ENCODE data around the gene PGF.

The PGF gene

DNA sequence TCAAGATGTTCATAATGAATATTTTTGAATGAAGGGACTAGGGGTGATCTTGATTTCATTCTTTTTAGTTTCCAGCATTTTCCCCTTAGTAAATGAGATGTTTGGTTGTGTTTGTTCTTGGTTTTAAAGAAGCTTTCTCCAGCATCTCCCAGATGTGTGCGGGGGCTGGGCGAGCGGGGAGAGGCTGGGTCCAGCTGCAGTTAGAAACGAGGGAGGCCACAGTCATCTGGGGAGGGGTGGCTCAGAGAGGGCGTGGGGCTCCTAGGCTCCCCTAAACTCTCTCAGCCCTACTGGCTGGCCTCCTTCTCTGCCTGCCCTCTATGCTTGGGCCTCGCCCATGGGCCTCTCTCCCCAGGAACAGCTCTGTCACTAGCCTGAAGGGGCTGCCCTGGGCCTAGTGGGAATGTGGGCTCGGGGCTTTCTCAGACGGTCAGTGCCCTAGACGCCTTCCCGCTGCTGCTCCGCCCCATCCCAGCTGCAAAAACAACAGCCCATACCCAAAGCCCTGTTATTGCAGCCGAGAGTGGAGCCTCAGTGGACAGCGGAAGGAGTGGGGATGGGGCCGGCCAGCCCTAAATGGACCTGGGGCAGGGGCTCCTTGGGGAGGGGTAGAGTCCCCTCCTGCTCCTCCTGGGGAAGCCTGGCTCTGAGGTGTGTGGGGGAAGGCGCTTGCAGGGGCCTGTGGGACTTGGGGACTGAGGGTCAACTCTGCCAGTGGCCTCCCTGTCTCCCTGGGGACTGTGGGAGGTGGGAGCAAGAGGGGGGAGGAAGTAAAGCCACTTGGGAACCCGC is 29.0 kb upstream of the PGF start:
- H3K4me2 ChIP-seq (ENCODE audit: low read length): no peak overlapping the region
- peaks cover 64% of the 10 kb centered on the region for H3K4me1 ChIP-seq (ENCODE audit: control insufficient read depth, insufficient read depth, low read length)
- no peak overlapping the region for H3K9ac ChIP-seq (ENCODE audit: low read depth, low read length)
- H3K4me3 ChIP-seq (ENCODE audit: low read length): no peak overlapping the region
- H3K27me3 ChIP-seq (ENCODE audit: control insufficient read depth, insufficient read depth, low read length): no peaks in the 10 kb centered on the region
- H3K9me3 ChIP-seq (replicated peaks; ENCODE audit: low read length): no peaks in the 10 kb centered on the region
- no peaks in the 10 kb centered on the region for H3K36me3 ChIP-seq (ENCODE audit: insufficient read depth, low read length)

DNA sequence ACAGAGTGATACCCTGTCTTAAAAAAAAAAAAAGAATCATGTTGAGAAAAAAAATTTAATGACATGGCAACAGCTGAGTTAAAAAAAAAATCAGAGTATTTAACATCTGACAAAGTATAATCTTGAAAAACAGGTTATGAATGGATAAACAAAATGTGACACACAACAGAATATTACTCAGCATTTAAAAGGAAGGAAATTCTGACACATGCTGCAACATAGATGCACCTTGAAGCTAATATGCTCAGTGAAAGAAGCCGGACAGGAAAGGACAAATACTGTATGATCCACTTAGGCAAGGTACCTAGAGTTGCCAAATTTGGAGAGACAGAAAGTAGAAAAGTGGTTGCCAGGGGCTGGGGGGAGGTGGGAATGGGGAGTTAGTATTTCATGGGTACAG is 27.9 kb upstream of the PGF start:
- H3K4me3 ChIP-seq (ENCODE audit: low read length): no peak overlapping the region
- H3K9ac ChIP-seq (ENCODE audit: low read depth, low read length): no peak overlapping the region
- peaks cover 67% of the 10 kb centered on the region for H3K4me1 ChIP-seq (ENCODE audit: control insufficient read depth, insufficient read depth, low read length)
- H3K27me3 ChIP-seq (ENCODE audit: control insufficient read depth, insufficient read depth, low read length): no peaks in the 10 kb centered on the region
- no peak overlapping the region for H3K4me2 ChIP-seq (ENCODE audit: low read length)
- H3K36me3 ChIP-seq (ENCODE audit: insufficient read depth, low read length): no peaks in the 10 kb centered on the region
- H3K9me3 ChIP-seq (replicated peaks; ENCODE audit: low read length): no peaks in the 10 kb centered on the region

DNA sequence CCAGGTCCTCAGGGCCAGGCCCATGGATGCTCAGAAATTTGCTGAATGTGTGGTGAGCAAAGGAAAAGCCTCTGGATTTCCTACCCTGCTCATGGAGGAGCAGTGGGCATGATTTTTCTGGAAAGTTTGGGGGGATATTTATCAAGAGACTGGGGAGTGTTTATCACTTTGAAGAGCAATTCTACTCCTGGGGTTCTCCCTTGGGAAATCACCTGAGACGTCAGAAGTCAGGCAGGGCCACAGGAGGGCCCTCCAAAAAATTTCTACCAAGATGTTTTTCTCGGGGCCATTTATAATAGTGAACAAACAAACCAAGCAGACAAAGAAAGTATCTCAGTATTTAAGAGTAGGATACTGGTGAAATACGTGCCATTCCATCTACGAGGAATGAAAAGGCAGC is 27.3 kb upstream of the PGF start:
- Histone ChIP-seq H3K36me3 (ENCODE audit: insufficient read depth, low read length) (no peaks in the 10 kb centered on the region), H3K9ac (ENCODE audit: low read depth, low read length) (peak overlapping the region; percentile 70), H3K4me1 (ENCODE audit: control insufficient read depth, insufficient read depth, low read length) (peaks cover 68% of the 10 kb centered on the region), H3K9me3 (replicated peaks; ENCODE audit: low read length) (no peaks in the 10 kb centered on the region), H3K27me3 (ENCODE audit: control insufficient read depth, insufficient read depth, low read length) (no peaks in the 10 kb centered on the region), H3K4me3 (ENCODE audit: low read length) (no peak overlapping the region), H3K4me2 (ENCODE audit: low read length) (no peak overlapping the region)

DNA sequence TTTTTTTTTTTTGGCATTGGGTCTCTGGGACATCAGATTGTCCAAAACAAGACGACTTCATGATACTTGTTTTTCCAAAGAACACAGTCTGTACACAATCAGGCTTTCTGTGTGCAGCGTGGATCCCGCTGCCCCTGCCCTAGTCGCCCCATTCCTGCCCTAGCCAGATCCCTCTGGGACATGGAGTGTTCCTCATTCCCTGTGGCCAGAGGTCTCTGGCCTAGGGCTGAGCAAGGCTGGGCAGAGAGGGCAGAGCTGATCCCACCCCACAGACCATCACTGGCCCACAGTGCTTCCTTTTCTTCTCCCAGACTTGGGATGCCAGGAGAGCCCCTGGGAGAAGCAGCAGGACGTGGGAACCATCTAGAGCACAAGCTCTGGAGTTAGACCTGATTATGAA is 26.4 kb upstream of the PGF start:
- H3K36me3 ChIP-seq (ENCODE audit: insufficient read depth, low read length): no peaks in the 10 kb centered on the region
- H3K9me3 ChIP-seq (replicated peaks; ENCODE audit: low read length): no peaks in the 10 kb centered on the region
- H3K27me3 ChIP-seq (ENCODE audit: control insufficient read depth, insufficient read depth, low read length): no peaks in the 10 kb centered on the region
- peak overlapping the region; percentile 71 for H3K4me2 ChIP-seq (ENCODE audit: low read length)
- H3K9ac ChIP-seq (ENCODE audit: low read depth, low read length): peak overlapping the region; percentile 70
- H3K4me3 ChIP-seq (ENCODE audit: low read length): no peak overlapping the region
- H3K4me1 ChIP-seq (ENCODE audit: control insufficient read depth, insufficient read depth, low read length): peaks cover 66% of the 10 kb centered on the region

DNA sequence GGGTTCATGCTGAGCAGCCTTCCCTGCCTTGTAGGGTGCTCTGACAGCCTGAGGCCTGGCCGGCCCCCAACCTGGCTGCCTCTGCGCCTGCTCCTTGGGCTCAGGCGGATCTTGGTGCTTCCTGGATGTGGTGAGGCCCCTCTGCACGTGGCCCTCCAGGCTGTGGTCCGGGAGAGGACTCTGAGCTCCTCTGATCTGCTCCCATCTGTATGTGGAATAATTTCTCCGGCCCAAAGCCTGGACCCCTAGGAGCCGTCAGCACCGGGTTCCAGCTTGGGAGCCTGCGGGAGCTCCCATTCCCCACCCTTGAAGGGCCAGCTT is 26.0 kb upstream of the PGF start:
- H3K4me1 ChIP-seq (ENCODE audit: control insufficient read depth, insufficient read depth, low read length): peaks cover 66% of the 10 kb centered on the region
- H3K27me3 ChIP-seq (ENCODE audit: control insufficient read depth, insufficient read depth, low read length): no peaks in the 10 kb centered on the region
- no peaks in the 10 kb centered on the region for H3K9me3 ChIP-seq (replicated peaks; ENCODE audit: low read length)
- peak overlapping the region; percentile 70 for H3K9ac ChIP-seq (ENCODE audit: low read depth, low read length)
- peak overlapping the region; percentile 71 for H3K4me2 ChIP-seq (ENCODE audit: low read length)
- H3K4me3 ChIP-seq (ENCODE audit: low read length): peak overlapping the region; percentile 42
- H3K36me3 ChIP-seq (ENCODE audit: insufficient read depth, low read length): no peaks in the 10 kb centered on the region

DNA sequence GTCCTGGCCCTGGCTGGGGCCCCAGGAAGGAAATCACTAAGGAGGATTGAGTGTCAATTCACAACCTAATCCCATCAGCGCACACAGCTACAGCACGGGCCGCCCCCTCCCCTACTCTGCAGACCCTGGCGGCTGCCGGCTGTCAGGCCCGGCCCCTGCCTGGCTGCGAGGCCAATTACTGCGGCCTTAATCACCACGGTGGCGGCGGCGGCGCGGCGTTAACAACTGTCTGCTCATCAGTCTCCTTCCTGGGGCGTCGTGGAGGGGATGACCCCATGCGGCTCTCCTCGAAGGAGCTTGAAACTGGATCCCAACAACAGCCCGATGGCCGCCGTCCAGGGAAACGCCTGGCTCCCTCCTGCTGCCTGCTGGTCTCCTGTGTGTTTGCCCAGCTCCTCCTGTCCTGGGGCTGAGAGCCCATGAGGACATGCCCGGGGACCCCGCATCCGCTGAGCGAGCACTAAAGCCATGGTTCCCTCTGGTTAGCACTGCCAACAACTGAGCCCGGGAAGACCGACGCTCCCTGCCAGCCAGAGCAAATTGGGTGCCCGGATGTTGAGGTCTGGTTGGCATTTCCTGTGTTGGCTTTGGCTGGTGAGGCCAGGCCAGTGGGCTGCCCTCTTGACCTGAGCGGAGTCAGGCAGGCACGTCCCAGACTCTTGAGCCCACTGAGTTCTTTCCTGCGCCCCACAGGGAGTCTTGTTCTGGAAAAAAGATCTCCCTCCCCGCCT is 25.5 kb upstream of the PGF start:
- peak overlapping the region; percentile 71 for H3K4me2 ChIP-seq (ENCODE audit: low read length)
- no peaks in the 10 kb centered on the region for H3K27me3 ChIP-seq (ENCODE audit: control insufficient read depth, insufficient read depth, low read length)
- peaks cover 66% of the 10 kb centered on the region for H3K4me1 ChIP-seq (ENCODE audit: control insufficient read depth, insufficient read depth, low read length)
- H3K36me3 ChIP-seq (ENCODE audit: insufficient read depth, low read length): no peaks in the 10 kb centered on the region
- peak overlapping the region; percentile 42 for H3K4me3 ChIP-seq (ENCODE audit: low read length)
- H3K9me3 ChIP-seq (replicated peaks; ENCODE audit: low read length): no peaks in the 10 kb centered on the region
- peak overlapping the region; percentile 70 for H3K9ac ChIP-seq (ENCODE audit: low read depth, low read length)

DNA sequence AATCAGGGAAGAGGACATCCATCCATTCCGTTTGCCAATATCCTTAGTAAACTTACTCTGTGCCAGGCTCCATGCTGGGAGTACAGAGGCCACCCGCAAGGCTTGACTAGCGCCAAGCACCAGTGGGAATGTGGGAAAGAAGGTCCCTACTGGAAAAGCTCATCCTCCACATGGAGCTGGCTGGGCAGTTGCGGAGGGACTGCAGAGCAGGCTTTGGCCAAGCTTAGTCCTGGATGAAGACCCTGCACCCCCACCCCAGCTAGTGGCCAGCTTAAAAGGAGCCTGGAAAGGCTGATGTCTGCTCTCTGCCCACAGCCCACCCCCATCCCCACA is 25.0 kb upstream of the PGF start:
- H3K36me3 ChIP-seq (ENCODE audit: insufficient read depth, low read length): no peaks in the 10 kb centered on the region
- no peaks in the 10 kb centered on the region for H3K9me3 ChIP-seq (replicated peaks; ENCODE audit: low read length)
- H3K27me3 ChIP-seq (ENCODE audit: control insufficient read depth, insufficient read depth, low read length): no peaks in the 10 kb centered on the region
- H3K4me3 ChIP-seq (ENCODE audit: low read length): peak overlapping the region; percentile 42
- H3K4me2 ChIP-seq (ENCODE audit: low read length): peak overlapping the region; percentile 71
- peaks cover 70% of the 10 kb centered on the region for H3K4me1 ChIP-seq (ENCODE audit: control insufficient read depth, insufficient read depth, low read length)
- peak overlapping the region; percentile 70 for H3K9ac ChIP-seq (ENCODE audit: low read depth, low read length)

DNA sequence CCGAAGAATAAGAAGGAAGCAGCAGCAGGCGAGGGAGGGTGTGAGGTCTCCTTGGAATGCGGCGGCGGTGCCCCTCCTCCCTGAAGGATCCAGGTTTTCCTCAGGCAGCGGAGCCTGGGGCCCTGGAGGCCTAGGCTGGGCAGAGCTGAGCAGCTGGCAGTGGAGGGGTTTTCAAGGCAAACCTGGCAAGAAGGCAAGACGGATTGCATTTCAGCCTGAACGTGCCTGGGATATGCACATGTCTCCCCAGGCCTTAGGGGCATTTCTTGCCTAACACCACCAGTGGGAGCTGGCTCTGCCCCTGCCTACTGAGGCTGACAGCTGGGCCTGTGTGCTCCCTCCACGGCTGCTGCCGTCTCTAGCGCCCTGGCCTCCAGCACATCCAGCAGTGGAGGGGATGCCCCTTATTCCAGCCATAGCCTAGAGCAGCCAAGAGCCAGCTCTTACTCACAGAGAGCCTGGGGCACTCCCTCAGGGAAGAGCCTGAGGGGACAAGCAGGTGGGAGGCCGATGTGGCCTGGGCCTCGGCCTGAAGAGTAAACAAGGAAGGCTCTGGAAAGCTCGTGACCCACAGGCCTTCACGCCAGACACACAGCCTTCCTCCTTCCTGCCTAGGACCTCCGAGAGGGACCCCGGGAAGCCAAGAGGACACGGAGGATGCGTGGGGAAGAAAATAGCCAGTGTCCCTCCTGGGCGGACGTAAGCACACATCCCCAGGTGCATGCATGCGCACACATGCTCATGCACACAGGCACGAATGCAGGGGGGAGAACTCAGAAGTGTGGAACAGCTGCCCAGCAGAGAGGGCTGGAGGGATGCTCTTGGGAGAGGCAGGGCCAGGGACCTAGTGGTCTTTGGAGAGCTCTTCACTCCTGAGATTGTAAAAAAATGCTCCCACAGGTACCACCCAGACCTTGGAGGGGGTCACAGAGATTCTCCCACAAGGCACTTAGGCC is 24.3 kb upstream of the PGF start:
- H3K27me3 ChIP-seq (ENCODE audit: control insufficient read depth, insufficient read depth, low read length): no peaks in the 10 kb centered on the region
- H3K9ac ChIP-seq (ENCODE audit: low read depth, low read length): peak overlapping the region; percentile 70
- peak overlapping the region; percentile 71 for H3K4me2 ChIP-seq (ENCODE audit: low read length)
- peaks cover 73% of the 10 kb centered on the region for H3K4me1 ChIP-seq (ENCODE audit: control insufficient read depth, insufficient read depth, low read length)
- H3K4me3 ChIP-seq (ENCODE audit: low read length): peak overlapping the region; percentile 42
- no peaks in the 10 kb centered on the region for H3K36me3 ChIP-seq (ENCODE audit: insufficient read depth, low read length)
- no peaks in the 10 kb centered on the region for H3K9me3 ChIP-seq (replicated peaks; ENCODE audit: low read length)

DNA sequence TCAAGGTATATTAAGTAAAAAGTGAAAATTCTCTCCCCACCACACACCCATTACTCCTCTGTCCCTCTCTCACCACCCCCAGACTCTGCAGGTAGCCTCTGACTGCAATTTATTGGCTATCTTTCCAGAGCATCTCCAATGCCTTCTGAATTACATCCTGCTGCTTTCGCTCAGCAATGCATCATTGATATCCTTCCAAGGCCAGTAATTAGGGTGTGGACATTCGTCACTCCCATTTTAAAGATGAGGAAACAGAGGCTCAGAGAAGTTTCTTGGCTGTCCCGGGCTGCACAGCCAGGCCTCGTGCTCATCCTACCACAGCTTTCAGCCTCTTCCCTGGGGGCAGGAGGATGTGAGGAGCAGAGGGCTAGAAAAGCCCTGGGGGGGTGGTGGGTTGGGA is 23.6 kb upstream of the PGF start:
- Histone ChIP-seq H3K27me3 (ENCODE audit: control insufficient read depth, insufficient read depth, low read length) (no peaks in the 10 kb centered on the region), H3K36me3 (ENCODE audit: insufficient read depth, low read length) (no peaks in the 10 kb centered on the region), H3K9ac (ENCODE audit: low read depth, low read length) (peak overlapping the region; percentile 70), H3K4me3 (ENCODE audit: low read length) (no peak overlapping the region), H3K4me2 (ENCODE audit: low read length) (peak overlapping the region; percentile 71), H3K9me3 (replicated peaks; ENCODE audit: low read length) (no peaks in the 10 kb centered on the region), H3K4me1 (ENCODE audit: control insufficient read depth, insufficient read depth, low read length) (peaks cover 76% of the 10 kb centered on the region)

DNA sequence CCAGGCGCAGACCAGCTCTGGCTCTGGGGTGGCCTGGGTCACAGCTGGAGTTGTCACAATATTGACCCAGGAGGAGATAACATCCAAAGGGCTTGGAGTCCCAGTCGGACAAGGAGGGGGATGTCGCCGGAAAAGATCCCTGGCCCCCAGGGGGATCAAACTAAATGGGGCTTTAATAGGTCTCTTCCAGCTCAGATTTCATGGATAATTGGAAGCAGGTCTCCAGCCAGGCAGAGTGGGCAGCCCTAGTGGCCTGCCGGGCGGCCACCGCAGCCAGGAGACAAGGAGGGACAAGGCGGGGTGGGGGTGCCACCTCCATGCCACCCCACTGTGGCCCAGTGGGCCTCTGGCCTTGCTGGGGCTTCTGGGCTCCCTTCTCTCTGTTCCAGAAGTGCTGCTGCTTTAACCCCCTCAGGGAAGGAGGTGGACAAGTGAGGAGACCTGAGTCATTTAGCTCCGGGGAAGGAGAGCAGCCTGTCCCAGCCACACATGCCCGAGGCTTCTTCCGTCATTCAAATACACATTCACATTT is 23.1 kb upstream of the PGF start:
- Histone ChIP-seq H3K27me3 (ENCODE audit: control insufficient read depth, insufficient read depth, low read length) (no peaks in the 10 kb centered on the region), H3K9me3 (replicated peaks; ENCODE audit: low read length) (no peaks in the 10 kb centered on the region), H3K4me1 (ENCODE audit: control insufficient read depth, insufficient read depth, low read length) (peaks cover 79% of the 10 kb centered on the region), H3K9ac (ENCODE audit: low read depth, low read length) (peak overlapping the region; percentile 31), H3K4me3 (ENCODE audit: low read length) (no peak overlapping the region), H3K36me3 (ENCODE audit: insufficient read depth, low read length) (no peaks in the 10 kb centered on the region), H3K4me2 (ENCODE audit: low read length) (peak overlapping the region; percentile 71)

DNA sequence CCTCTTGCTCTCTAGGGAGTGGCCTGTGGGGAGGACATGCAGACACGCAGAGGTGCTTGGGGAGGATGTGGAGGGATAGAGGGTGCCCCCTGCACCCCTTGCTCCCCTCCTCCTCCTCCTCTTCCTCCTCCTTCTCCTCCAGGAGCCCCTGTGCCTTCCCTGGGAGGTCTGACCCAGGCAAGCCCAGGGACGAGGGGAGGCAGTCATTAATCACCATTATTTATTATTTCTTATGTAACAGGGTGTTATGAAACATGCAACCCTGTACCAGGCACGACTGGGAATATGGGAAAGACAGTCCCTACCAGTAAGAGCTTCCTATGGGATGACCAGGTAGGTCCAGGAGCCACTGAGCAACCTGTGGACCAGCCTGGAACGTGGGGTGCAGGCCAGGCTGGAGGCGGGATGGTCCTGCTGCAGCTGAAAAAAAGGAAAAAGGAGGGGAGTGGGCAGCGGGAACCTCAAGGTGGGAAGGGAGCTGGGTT is 22.5 kb upstream of the PGF start:
- peaks cover 79% of the 10 kb centered on the region for H3K4me1 ChIP-seq (ENCODE audit: control insufficient read depth, insufficient read depth, low read length)
- H3K9ac ChIP-seq (ENCODE audit: low read depth, low read length): no peak overlapping the region
- no peak overlapping the region for H3K4me3 ChIP-seq (ENCODE audit: low read length)
- no peaks in the 10 kb centered on the region for H3K36me3 ChIP-seq (ENCODE audit: insufficient read depth, low read length)
- H3K27me3 ChIP-seq (ENCODE audit: control insufficient read depth, insufficient read depth, low read length): no peaks in the 10 kb centered on the region
- no peak overlapping the region for H3K4me2 ChIP-seq (ENCODE audit: low read length)
- H3K9me3 ChIP-seq (replicated peaks; ENCODE audit: low read length): no peaks in the 10 kb centered on the region

Data from skeletal muscle satellite cell (primary cell).